H1 (cell line): ENCODE data around the gene INTS15. TPM values are rescaled to one million over a fixed set of nuclear protein-coding genes. Genes with fewer than 3 reads are reported as not detected.

Experiments used
- CTCF ChIA-PET: fragments of 300-600 bp; sonication (Branson Sonifier 250); formaldehyde crosslinking; loops from one replicate; lab custom pipeline; 2021; ENCODE audit not compliant: partially characterized antibody; lab: Charles Lee
- POLR2A ChIA-PET: fragments of 300-600 bp; sonication (Branson Sonifier 250); formaldehyde crosslinking; loops from one replicate; lab custom pipeline; 2021; ENCODE audit warnings: inconsistent platforms; ENCODE audit not compliant: partially characterized antibody; lab: Charles Lee
- DNase-seq, 2 experiments: peaks; one replicate each; pipeline versions ENCODE4 v3.0.0 to v3.0.0-alpha.2; 2010 to 2022; ENCODE audit warnings: low spot score in 2 of 2, low read depth in 1 of 2, mixed read lengths in 1 of 2
- FAIRE-seq: peaks from 2 replicates; lab custom pipeline; 2011; peaks lifted over from hg19 to GRCh38; lab: Jason Lieb, UNC
- H2AFZ ChIP-seq: 2 replicates; pipeline ENCODE4 v1.8.1; 2012; ENCODE audit warnings: low read length, inconsistent platforms
- H2AK5ac ChIP-seq: 2 replicates; pipeline ENCODE4 v1.6.1; 2013; ENCODE audit warnings: low read depth, low read length
- H2BK120ac ChIP-seq: replicated peaks from 2 replicates; pipeline ENCODE3; 2013; ENCODE audit warnings: low read depth, low read length, inconsistent platforms
- H2BK12ac ChIP-seq: 2 replicates; pipeline ENCODE4 v1.6.1; 2013; ENCODE audit warnings: low read depth, low read length
- H2BK15ac ChIP-seq: 2 replicates; pipeline ENCODE4 v1.6.1; 2013; ENCODE audit warnings: low read length
- H2BK20ac ChIP-seq: 2 replicates; pipeline ENCODE4 v1.6.1; 2013; ENCODE audit warnings: low read length
- H2BK5ac ChIP-seq: 2 replicates; pipeline ENCODE4 v1.6.1; 2013; ENCODE audit warnings: low read depth, low read length
- H3K14ac ChIP-seq: 2 replicates; pipeline ENCODE4 v1.6.1; 2013; ENCODE audit warnings: inconsistent platforms; ENCODE audit not compliant: insufficient read length
- H3K18ac ChIP-seq: 2 replicates; pipeline ENCODE4 v1.6.1; 2013; ENCODE audit warnings: low read length; ENCODE audit errors: extremely low read depth
- H3K23ac ChIP-seq: 2 replicates; pipeline ENCODE4 v1.6.1; 2013; ENCODE audit warnings: inconsistent platforms; ENCODE audit not compliant: insufficient read length
- H3K23me2 ChIP-seq: 2 replicates; pipeline ENCODE4 v1.6.1; 2013; ENCODE audit warnings: low read depth, low read length
- H3K27ac ChIP-seq: 2 replicates; pipeline ENCODE4 v1.6.1; 2011; ENCODE audit warnings: low read depth, low read length, inconsistent platforms
- H3K27me3 ChIP-seq, 4 experiments: replicated peaks in 1 of 4; 1 replicate in 1 of 4; 2 replicates in 3 of 4; pipeline versions ENCODE4 v1.6.1 to v1.8.1; 2011 to 2013; ENCODE audit warnings: low read length in 3 of 4, mild to moderate bottlenecking in 3 of 4, inconsistent platforms in 2 of 4, mixed read lengths in 2 of 4, moderate library complexity in 1 of 4; ENCODE audit not compliant: control insufficient read depth in 3 of 4, insufficient read depth in 3 of 4; ENCODE audit errors: extremely low read depth in 1 of 4
- H3K36me3 ChIP-seq, 4 experiments: 2 replicates each; pipeline versions ENCODE4 v1.6.1 to v1.8.1; 2011 to 2013; ENCODE audit warnings: mild to moderate bottlenecking in 4 of 4, low read length in 3 of 4, moderate library complexity in 2 of 4, control low read depth in 1 of 4, inconsistent platforms in 1 of 4; ENCODE audit not compliant: insufficient read depth in 4 of 4, control insufficient read depth in 2 of 4
- H3K4ac ChIP-seq: replicated peaks from 2 replicates; pipeline ENCODE3; 2013; ENCODE audit warnings: low read length, low read depth, mixed read lengths, inconsistent platforms; ENCODE audit not compliant: insufficient read length
- H3K4me1 ChIP-seq, 4 experiments: replicated peaks in 1 of 4; 1 replicate in 1 of 4; 2 replicates in 3 of 4; pipeline versions ENCODE4 v1.6.1 to v1.8.1; 2011 to 2013; ENCODE audit warnings: low read length in 3 of 4, inconsistent platforms in 2 of 4, mixed read lengths in 1 of 4; ENCODE audit not compliant: insufficient read depth in 4 of 4, control insufficient read depth in 3 of 4
- H3K4me2 ChIP-seq, 2 experiments: 2 replicates each; pipeline versions ENCODE4 v1.6.1 to v1.8.1; 2011 to 2013; ENCODE audit warnings: low read depth in 2 of 2, low read length in 2 of 2, control low read depth in 1 of 2, inconsistent platforms in 1 of 2, mild to moderate bottlenecking in 1 of 2; ENCODE audit not compliant: insufficient read depth in 1 of 2
- H3K4me3 ChIP-seq, 4 experiments: fragments of 200-600, 300-600 bp in 1 of 4; sonication (generic), shearing (Covaris generic), sonication (Bioruptor Twin) in 1 of 4; 2 replicates each; pipeline versions ENCODE4 v1.5.1 to v1.8.1; 2011 to 2016; ENCODE audit warnings: low read length in 4 of 4, low read depth in 3 of 4, control low read depth in 2 of 4, inconsistent platforms in 2 of 4, mild to moderate bottlenecking in 2 of 4, mixed read lengths in 1 of 4, moderate library complexity in 1 of 4; ENCODE audit not compliant: insufficient read depth in 2 of 4; ENCODE audit errors: extremely low read depth in 1 of 4
- H3K56ac ChIP-seq: replicated peaks from 2 replicates; pipeline ENCODE3; 2013; ENCODE audit warnings: low read depth, mild to moderate bottlenecking, mixed read lengths, low read length, inconsistent platforms; ENCODE audit not compliant: insufficient read length
- H3K79me1 ChIP-seq: 2 replicates; pipeline ENCODE4 v1.6.1; 2013; ENCODE audit warnings: low read depth, low read length, control low read depth
- H3K79me2 ChIP-seq, 2 experiments: 2 replicates each; pipeline versions ENCODE4 v1.6.1 to v1.8.1; 2012 to 2013; ENCODE audit warnings: low read length in 2 of 2, mild to moderate bottlenecking in 2 of 2, inconsistent platforms in 1 of 2; ENCODE audit not compliant: insufficient read depth in 2 of 2, control insufficient read depth in 1 of 2
- H3K9ac ChIP-seq, 4 experiments: replicated peaks in 1 of 4; 1 replicate in 1 of 4; 2 replicates in 3 of 4; pipeline versions ENCODE4 v1.6.1 to v1.8.1; 2011 to 2013; ENCODE audit warnings: low read depth in 3 of 4, low read length in 3 of 4, control low read depth in 2 of 4, mild to moderate bottlenecking in 2 of 4, moderate library complexity in 2 of 4, inconsistent platforms in 1 of 4; ENCODE audit errors: extremely low read depth in 1 of 4
- H3K9me3 ChIP-seq, 2 experiments: 2 replicates each; pipeline versions ENCODE4 v1.6.1 to v1.8.1; 2012 to 2013; ENCODE audit warnings: mild to moderate bottlenecking in 2 of 2, moderate library complexity in 2 of 2, control low read depth in 1 of 2, inconsistent platforms in 1 of 2, low read depth in 1 of 2, low read length in 1 of 2, mixed read lengths in 1 of 2; ENCODE audit not compliant: insufficient read depth in 2 of 2
- H4K20me1 ChIP-seq, 2 experiments: replicated peaks in 1 of 2; 2 replicates each; pipeline versions ENCODE3 to v1.8.1; 2011 to 2013; ENCODE audit warnings: inconsistent platforms in 2 of 2, low read length in 2 of 2, mild to moderate bottlenecking in 1 of 2; ENCODE audit not compliant: insufficient read depth in 2 of 2, control insufficient read depth in 1 of 2
- H4K5ac ChIP-seq: 2 replicates; pipeline ENCODE4 v1.6.1; 2013; ENCODE audit warnings: low read length, low read depth, mixed read lengths, inconsistent platforms; ENCODE audit not compliant: insufficient read length
- H4K8ac ChIP-seq: 2 replicates; pipeline ENCODE4 v1.8.0; 2013; ENCODE audit warnings: mild to moderate bottlenecking, moderate library complexity, low read length, inconsistent platforms; ENCODE audit not compliant: insufficient read depth; ENCODE audit errors: extremely low read depth
- H4K91ac ChIP-seq: replicated peaks from 2 replicates; pipeline ENCODE3; 2013; ENCODE audit warnings: low read length, mixed read lengths, inconsistent platforms; ENCODE audit not compliant: insufficient read length
- CBX8 ChIP-seq: fragments of 300-800, 300-1000 bp; sonication (generic); IDR thresholded peaks from 2 replicates; pipeline ENCODE4 v1.7.1; 2016; ENCODE audit warnings: low read depth, low read length, borderline replicate concordance
- CREB1 ChIP-seq: IDR thresholded peaks from 2 replicates; pipeline ENCODE4 v1.6.1; 2012; ENCODE audit warnings: inconsistent platforms
- CTCF ChIP-seq, 3 experiments: IDR thresholded peaks; 1 replicate in 2 of 3; 2 replicates in 1 of 3; pipeline versions ENCODE4 v1.5.1 to v1.6.1; 2011; ENCODE audit warnings: low read length in 3 of 3, mild to moderate bottlenecking in 3 of 3, inconsistent platforms in 2 of 3, low read depth in 1 of 3, moderate library complexity in 1 of 3; ENCODE audit not compliant: insufficient read depth in 1 of 3; ENCODE audit errors: control extremely low read depth in 1 of 3
- HDAC2 ChIP-seq, 2 experiments: fragments of 300-600 bp in 1 of 2; sonication (generic) in 1 of 2; IDR thresholded peaks; 2 replicates each; pipeline ENCODE4 v1.6.1; 2011 to 2012; ENCODE audit warnings: low read depth in 2 of 2, low read length in 2 of 2, mild to moderate bottlenecking in 2 of 2, moderate library complexity in 2 of 2, borderline replicate concordance in 1 of 2, inconsistent platforms in 1 of 2
- RAD21 ChIP-seq, 2 experiments: IDR thresholded peaks in 1 of 2; conservative IDR thresholded peaks in 1 of 2; 2 replicates each; pipeline ENCODE4 v1.6.1; 2011; ENCODE audit warnings: low read depth in 2 of 2, low read length in 2 of 2, improper control_type of control experiment in 1 of 2, inconsistent platforms in 1 of 2, mild to moderate bottlenecking in 1 of 2, moderate library complexity in 1 of 2
- RBBP5 ChIP-seq: IDR thresholded peaks from 2 replicates; pipeline ENCODE4 v1.7.1; 2012; ENCODE audit warnings: low read depth, mild to moderate bottlenecking, inconsistent platforms, low read length, moderate library complexity, borderline replicate concordance
- RFX5 ChIP-seq: IDR thresholded peaks from 2 replicates; pipeline ENCODE4 v1.6.1; 2011; ENCODE audit warnings: low read depth, low read length, improper control_type of control experiment, borderline replicate concordance
- SIN3A ChIP-seq, 2 experiments: IDR thresholded peaks in 1 of 2; conservative IDR thresholded peaks in 1 of 2; 2 replicates each; pipeline ENCODE4 v1.6.1; 2011 to 2012; ENCODE audit warnings: low read length in 2 of 2, improper control_type of control experiment in 1 of 2, low read depth in 1 of 2, mild to moderate bottlenecking in 1 of 2
- SIX5 ChIP-seq: IDR thresholded peaks from 2 replicates; pipeline ENCODE4 v1.6.1; 2011; ENCODE audit warnings: mild to moderate bottlenecking, low read depth, low read length
- SP2 ChIP-seq: IDR thresholded peaks from 2 replicates; pipeline ENCODE4 v1.6.1; 2012; ENCODE audit warnings: mild to moderate bottlenecking, low read length, inconsistent platforms
- ZNF274 ChIP-seq: IDR thresholded peaks from 2 replicates; pipeline ENCODE4 v1.7.0; 2012; ENCODE audit warnings: low read length, borderline replicate concordance; ENCODE audit errors: extremely low read depth
- WGBS, 2 experiments: shearing (Covaris generic) in 1 of 2; methylation state at CpG; one replicate each; pipeline versions ENCODE4 v1.1.6 to v1.1.7; 2013 to 2015; ENCODE audit warnings: low lambda C conversion rate in 2 of 2, mixed read lengths in 2 of 2, inconsistent platforms in 1 of 2, low coverage in 1 of 2, missing lambda C conversion rate in 1 of 2; ENCODE audit not compliant: insufficient replicate concordance in 2 of 2, insufficient coverage in 1 of 2, insufficient read length in 1 of 2; ENCODE audit errors: extremely low coverage in 1 of 2, missing lambda C conversion rate in 1 of 2; 5-methylcytosine and 5-hydroxymethylcytosine counted together
- polyA plus RNA-seq, 7 experiments: library from polyadenylated mRNA; depleted of rRNA in 3 of 7; stranded (reverse) in 5 of 7; unstranded in 2 of 7; fragments of >200 nt in 5 of 7; fragments of 200-250 nt in 2 of 7; gene quantifications; 1 replicate in 5 of 7; 2 replicates in 1 of 7; 4 replicates in 1 of 7; pipeline versions ENCODE4 v1.2.1 to v1.2.3, GENCODE V29; 2011 to 2013; ENCODE audit warnings: missing spikeins in 2 of 7, mixed read lengths in 2 of 7
- total RNA-seq: library from RNA; stranded (reverse); fragmentation: NEBNext Ultra II Directional; extraction: Animal tissue kit (Norgen Biotek cat#: 25700); gene quantifications from 2 replicates; pipeline ENCODE4 v1.2.1, GENCODE V29; 2021

The INTS15 gene
- total and polyA plus RNA-seq, 2 of the 8 experiments (the other 6 are each of a cell fraction or from before 2014, with no cell fraction given): 23.0 to 25.7 TPM

- no peaks in the 10 kb centered on the region for H3K79me1 ChIP-seq
- no peak overlapping the region for H3K9ac ChIP-seq
- no peak overlapping the region for H3K56ac ChIP-seq
- H2BK20ac ChIP-seq: no peak overlapping the region
- no peak overlapping the region for H2AFZ ChIP-seq
- H3K14ac ChIP-seq: no peak overlapping the region
- DNase-seq (no peak), FAIRE-seq (no peak)
- no peak overlapping the region for H3K4me3 ChIP-seq
- H2BK15ac ChIP-seq: no peak overlapping the region
- H3K4me1 ChIP-seq: no peaks in the 10 kb centered on the region
- H3K4me2 ChIP-seq: no peak overlapping the region
- H4K91ac ChIP-seq: no peak overlapping the region
- H3K9me3 ChIP-seq: no peaks in the 10 kb centered on the region
- no peak overlapping the region for H3K18ac ChIP-seq
- no peak overlapping the region for H2AK5ac ChIP-seq
- H4K8ac ChIP-seq: no peak overlapping the region
- POLR2A ChIA-PET: interaction anchor here (1.0 kb wide), 1 partner anchor 10 kb away, joined by 3 read pairs; no protein-coding TSS in a partner anchor
- no peak overlapping the region for H3K27ac ChIP-seq
- 88% methylated on average over 3 of the region's 3 CpGs; no CpG with 5 or more reads in 1 of the 2 experiments for WGBS, 2 experiments
- no peaks in the 10 kb centered on the region; a peak in 1 of 7 replicates for H3K27me3 ChIP-seq
- no peaks in the 10 kb centered on the region for H3K79me2 ChIP-seq
- H3K4ac ChIP-seq: no peak overlapping the region
- H2BK12ac ChIP-seq: no peak overlapping the region
- H3K23ac ChIP-seq: no peak overlapping the region
- no peak overlapping the region for H2BK5ac ChIP-seq
- no peaks in the 10 kb centered on the region for H3K36me3 ChIP-seq
- H2BK120ac ChIP-seq: no peak overlapping the region
- no peaks in the 10 kb centered on the region for H4K20me1 ChIP-seq
- CTCF ChIA-PET: interaction anchor here (0.8 to 2.3 kb wide), 4 partner anchors 8 to 32 kb away, joined by 3 to 8 read pairs (median 4); no protein-coding TSS in a partner anchor
- H4K5ac ChIP-seq: no peak overlapping the region
- H3K23me2 ChIP-seq: no peaks in the 10 kb centered on the region
- TF ChIP-seq ZNF274 (no peak), CTCF (IDR thresholded peaks at IDR 0.05; ENCODE audit: control extremely low read depth in 1 of 3, insufficient read depth in 1 of 3, low read depth in 1 of 3, low read length in 3 of 3) (no peak), HDAC2 (IDR thresholded peaks at IDR 0.05; ENCODE audit: borderline replicate concordance in 1 of 2, low read depth in 2 of 2, low read length in 2 of 2) (no peak), RBBP5 (no peak), CREB1 (no peak), SIN3A (conservative IDR thresholded peaks at IDR 0.05 in 1 of 2, IDR thresholded peaks at IDR 0.05 in 1 of 2; ENCODE audit: low read depth in 1 of 2, low read length in 2 of 2) (no peak), SIX5 (no peak), CBX8 (no peak), RFX5 (no peak), RAD21 (IDR thresholded peaks at IDR 0.05 in 1 of 2, conservative IDR thresholded peaks at IDR 0.05 in 1 of 2; ENCODE audit: low read depth in 2 of 2, low read length in 2 of 2) (no peak), SP2 (no peak)
Measured at GRCh38 chr7:6567886-6568285, 21.9 kb upstream of the INTS15 start.
